D721Med (cell line): Measurements from ENCODE around the gene ABHD11.
A peak's percentile ranks its signal among the peaks of the same experiment; 100 is the strongest.

Experiments used
- DNase-seq: peaks from one replicate; pipeline ENCODE4 v3.0.0; 2011; ENCODE audit warnings: low spot score; ENCODE audit not compliant: insufficient read length
- FAIRE-seq: peaks from 2 replicates; lab custom pipeline; 2011; peaks lifted over from hg19 to GRCh38; lab: Jason Lieb, UNC
- TF ChIP-seq, protein P1 (sequence below): IDR thresholded peaks from 2 replicates; pipeline ENCODE4 v1.5.1; 2012; ENCODE audit warnings: mild to moderate bottlenecking, control low read depth; ENCODE audit not compliant: insufficient read depth; ENCODE audit errors: missing control alignments

The ABHD11 gene

DNA sequence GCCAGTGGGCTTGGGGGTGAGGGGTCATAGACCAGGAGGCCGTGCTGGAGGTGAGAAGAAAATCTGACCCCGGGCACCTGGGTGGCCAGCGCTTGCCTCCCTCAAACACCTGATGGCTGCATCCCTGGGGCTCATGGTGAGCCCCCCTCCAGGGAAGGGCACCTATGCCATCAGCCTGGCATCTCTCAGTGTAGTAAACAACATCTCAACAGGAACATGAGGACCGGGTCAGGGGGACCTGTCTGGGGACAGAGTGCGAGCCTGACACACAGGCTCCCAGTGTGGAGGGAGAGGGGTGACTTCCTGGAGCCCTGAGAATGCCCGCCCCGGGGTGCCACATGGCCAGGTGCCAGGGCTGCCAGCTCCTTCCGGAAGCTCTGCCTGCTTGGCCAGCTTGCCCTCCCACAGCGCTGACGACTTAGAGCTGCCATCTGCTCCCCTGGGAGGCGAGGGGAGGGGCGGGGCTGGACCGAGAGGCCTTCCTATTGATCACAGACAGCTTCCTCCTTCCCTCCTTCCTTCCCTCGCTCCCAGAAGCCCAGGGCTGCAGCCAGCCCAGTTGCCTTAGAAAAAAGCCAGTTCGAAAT, 31.5 kb downstream of the ABHD11 start:
- FAIRE-seq = no peak
- peak; percentile 55 for DNase-seq
- TF ChIP-seq, protein P1, sequence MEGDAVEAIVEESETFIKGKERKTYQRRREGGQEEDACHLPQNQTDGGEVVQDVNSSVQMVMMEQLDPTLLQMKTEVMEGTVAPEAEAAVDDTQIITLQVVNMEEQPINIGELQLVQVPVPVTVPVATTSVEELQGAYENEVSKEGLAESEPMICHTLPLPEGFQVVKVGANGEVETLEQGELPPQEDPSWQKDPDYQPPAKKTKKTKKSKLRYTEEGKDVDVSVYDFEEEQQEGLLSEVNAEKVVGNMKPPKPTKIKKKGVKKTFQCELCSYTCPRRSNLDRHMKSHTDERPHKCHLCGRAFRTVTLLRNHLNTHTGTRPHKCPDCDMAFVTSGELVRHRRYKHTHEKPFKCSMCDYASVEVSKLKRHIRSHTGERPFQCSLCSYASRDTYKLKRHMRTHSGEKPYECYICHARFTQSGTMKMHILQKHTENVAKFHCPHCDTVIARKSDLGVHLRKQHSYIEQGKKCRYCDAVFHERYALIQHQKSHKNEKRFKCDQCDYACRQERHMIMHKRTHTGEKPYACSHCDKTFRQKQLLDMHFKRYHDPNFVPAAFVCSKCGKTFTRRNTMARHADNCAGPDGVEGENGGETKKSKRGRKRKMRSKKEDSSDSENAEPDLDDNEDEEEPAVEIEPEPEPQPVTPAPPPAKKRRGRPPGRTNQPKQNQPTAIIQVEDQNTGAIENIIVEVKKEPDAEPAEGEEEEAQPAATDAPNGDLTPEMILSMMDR = no peak

DNA sequence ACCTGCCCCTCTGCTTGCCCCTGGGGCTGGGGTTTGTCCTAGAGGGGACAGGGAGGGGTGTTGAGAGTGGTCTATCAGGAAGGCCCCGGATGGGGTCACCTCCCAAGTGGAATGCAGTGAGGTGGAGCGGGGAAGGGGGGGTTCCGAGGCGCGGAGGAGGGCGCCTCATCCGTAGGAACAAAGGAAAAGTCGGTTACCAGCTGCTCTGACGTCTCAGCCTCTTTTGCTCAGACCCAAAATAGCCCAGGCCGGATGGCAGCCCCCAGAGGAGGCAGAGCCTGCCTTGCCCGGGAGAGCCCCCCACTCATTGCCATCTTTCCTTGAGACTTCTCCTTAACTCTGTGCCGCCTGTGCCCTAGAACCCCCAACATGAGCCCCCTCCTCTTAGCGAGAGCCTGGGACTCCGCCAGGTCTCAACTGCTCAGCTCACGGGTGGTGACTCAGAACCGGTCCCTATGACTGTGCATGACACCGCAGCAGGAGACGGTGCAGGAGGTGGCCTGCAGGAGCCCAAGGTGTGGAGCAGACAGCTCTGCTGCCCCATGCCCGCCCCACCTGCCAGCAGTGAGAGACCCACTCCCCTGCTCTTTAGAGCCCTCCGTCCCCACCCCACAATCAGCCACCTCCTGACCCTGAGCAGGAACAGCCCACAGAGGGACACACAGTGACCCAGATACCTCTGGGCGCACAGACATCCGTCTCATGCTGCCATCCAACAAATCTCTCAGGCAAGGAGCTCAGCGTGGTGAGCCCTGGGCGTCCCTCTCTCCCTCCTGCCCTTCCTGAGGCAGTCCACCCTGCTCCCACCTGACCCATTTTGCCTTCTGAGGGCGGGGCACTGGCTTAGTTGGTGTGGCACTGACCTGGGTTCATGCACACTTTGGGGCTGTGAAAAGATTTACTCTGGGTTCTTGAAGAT, 32.2 kb downstream of the ABHD11 start:
- FAIRE-seq (no peak), DNase-seq (peak; percentile 31)
- TF ChIP-seq, protein P1 = no peak

DNA sequence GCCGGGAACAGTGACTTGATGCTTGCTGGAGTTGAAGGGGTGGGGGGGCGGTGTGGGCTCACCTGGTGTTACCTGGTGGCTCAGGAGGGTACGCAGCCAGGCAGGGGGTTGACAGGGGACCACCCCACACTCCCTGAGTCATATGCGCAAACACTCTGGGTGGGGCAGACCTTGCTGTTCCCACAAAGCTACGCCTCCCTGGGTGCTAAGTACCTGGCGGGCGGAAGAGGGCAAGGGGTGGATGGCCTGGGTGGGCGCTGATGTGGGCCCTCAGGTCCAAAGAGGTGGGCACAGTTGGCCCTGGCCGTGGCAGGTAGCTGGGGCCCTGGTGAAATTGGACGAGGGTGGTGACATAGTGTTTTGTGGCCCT, 33.1 kb downstream of the ABHD11 start:
- DNase-seq (no peak), FAIRE-seq (no peak)
- TF ChIP-seq, protein P1 = no peak

DNA sequence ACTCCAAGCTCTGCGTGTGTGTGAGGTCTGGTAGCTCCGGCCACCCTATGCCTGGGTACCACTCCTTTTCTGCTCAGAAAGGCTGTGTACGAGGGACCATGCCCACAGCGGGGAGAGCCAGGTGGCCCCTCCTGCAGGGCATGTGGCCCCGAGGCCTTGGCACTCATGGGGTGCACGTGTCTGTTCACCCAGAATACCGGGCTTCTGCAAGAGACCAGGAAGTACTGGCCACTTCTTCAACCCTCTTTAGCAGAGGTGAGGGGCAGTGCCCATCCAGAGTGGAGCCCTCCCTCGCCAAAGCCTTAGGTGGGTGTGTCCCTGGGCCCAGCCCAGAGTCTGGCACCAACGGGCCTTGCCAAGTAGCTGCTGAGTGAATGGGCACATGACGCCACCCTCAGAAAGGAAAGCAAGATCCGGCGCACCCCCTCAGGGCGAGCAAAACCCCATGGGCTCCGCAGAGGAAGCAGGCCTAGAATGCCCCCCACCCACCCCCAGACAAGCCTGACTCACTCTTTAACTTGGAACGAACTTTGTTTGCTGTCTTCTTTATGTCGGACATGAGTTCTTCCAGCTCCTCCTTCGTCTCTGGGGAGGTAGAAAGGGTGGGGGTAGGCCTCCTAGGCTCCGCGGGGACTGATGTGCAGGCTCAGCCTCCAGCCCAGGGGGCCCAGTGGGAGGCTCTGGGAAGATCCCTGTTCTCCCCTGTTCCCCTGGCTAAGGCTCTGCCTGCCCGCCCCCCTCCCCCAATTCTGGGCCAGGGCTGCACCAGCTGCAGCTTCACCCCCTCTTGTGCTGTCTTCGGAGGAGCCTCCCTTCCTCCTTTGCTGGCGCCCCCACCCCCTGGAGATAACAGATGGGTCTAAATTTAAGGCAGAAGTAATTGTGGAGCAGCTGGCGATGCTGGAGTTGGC, 33.7 kb downstream of the ABHD11 start:
- peak; percentile 65 for DNase-seq
- TF ChIP-seq, protein P1 = no peak
- FAIRE-seq = no peak

DNA sequence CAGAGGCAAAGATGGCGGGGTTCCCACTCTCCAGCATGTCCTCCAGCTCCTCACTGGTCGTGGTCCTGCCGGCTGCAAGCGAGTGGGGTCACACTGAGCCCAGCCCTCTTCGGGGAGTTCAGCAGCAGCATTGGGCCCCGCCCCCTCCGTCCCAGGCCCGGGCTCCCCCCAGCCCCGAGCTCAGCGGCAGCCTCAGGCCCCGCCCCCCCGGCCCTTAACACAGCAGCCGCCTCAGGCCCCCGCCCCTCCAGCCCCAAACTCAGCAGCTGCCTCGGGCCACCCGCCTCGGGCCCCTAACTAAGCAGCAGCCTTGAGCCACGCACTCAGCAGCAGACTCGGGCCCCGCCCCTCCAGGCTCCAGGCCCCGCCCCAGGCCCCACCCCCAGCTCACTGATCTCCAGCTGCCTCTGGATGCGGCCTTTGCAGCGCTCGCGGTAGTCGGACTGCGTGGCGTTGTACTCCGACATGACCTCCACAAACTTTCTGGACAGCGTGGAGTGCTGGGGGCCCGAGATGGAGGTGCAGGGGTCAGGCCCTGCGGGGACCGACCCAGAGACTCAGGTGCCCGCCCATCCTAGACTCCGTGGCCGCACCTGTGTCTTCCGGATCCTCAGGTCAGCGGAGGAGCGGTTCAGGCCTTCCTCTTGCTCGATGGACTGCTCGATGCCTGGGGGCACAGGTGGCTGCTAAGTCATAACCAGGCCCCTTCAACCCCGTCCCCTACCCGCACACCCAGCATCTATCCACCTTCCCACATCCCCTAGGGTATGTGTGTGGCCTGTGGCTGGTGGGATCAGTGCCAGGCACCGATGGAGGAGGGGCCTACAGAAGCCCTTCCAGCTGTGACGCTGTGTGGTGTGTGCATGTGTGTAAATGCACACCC, 34.6 kb downstream of the ABHD11 start:
- FAIRE-seq = no peak

DNA sequence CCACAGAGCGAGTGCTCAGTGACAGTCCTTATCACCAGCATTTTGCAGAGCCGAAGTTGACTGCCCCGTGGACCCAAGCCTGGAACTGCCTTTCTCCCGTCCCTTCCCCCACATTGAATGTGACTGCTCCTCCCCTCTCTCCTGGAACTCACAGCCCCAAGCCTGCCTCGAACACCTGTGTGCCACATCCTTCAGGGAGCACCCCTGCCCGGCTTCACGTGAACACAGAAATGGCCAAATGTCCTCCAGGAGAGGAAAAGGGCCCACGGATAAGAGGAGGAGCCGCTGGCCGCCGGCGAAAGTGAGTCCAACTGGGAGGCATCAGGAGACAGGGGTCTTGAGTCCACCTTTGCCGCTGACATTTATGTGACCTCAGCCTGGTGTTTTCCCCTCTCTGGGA, 35.4 kb downstream of the ABHD11 start:
- DNase-seq (no peak), FAIRE-seq (no peak)
- TF ChIP-seq, protein P1 = no peak

More for the DNA sequence above, 34.6 kb downstream of the ABHD11 start:
- DNase-seq = no peak
- TF ChIP-seq, protein P1 = no peak
